H9 (cell line): Measurements from ENCODE around the gene GABRR2. TPM values are rescaled to one million over a fixed set of nuclear protein-coding genes. Genes with fewer than 3 reads are reported as not detected.

Experiments used
- DNase-seq: peaks from one replicate; pipeline ENCODE4 v3.0.0-alpha.2; 2017
- H2AFZ ChIP-seq: one replicate; pipeline ENCODE4 v1.6.1; 2013; ENCODE audit warnings: mild to moderate bottlenecking, low read length, control low read depth, moderate library complexity
- H2AK5ac ChIP-seq: 2 replicates; pipeline ENCODE4 v1.6.1; 2013; ENCODE audit warnings: low read length, control low read depth, mixed read lengths; ENCODE audit not compliant: insufficient read length
- H2BK120ac ChIP-seq: one replicate; pipeline ENCODE4 v1.6.1; 2013; ENCODE audit warnings: low read depth, mild to moderate bottlenecking, low read length, control low read depth, inconsistent platforms; ENCODE audit not compliant: poor library complexity, severe bottlenecking
- H2BK12ac ChIP-seq: 2 replicates; pipeline ENCODE4 v1.6.1; 2013; ENCODE audit warnings: low read length, control low read depth, mixed read lengths, low read depth; ENCODE audit not compliant: insufficient read length
- H2BK15ac ChIP-seq: 2 replicates; pipeline ENCODE4 v1.6.1; 2013; ENCODE audit warnings: low read depth, low read length, control low read depth
- H2BK20ac ChIP-seq: one replicate; pipeline ENCODE4 v1.6.1; 2013; ENCODE audit warnings: low read depth, mild to moderate bottlenecking, low read length, control low read depth, inconsistent platforms; ENCODE audit not compliant: poor library complexity, severe bottlenecking
- H2BK5ac ChIP-seq: 2 replicates; pipeline ENCODE4 v1.6.1; 2013; ENCODE audit warnings: low read length, control low read depth, mixed read lengths; ENCODE audit not compliant: insufficient read length
- H3K14ac ChIP-seq: 2 replicates; pipeline ENCODE4 v1.6.1; 2013; ENCODE audit warnings: low read length, control low read depth; ENCODE audit not compliant: insufficient read depth
- H3K18ac ChIP-seq: 2 replicates; pipeline ENCODE4 v1.6.1; 2013; ENCODE audit warnings: low read depth, mild to moderate bottlenecking, mixed read lengths, low read length, control low read depth; ENCODE audit not compliant: insufficient read length
- H3K23ac ChIP-seq: 2 replicates; pipeline ENCODE4 v1.6.1; 2013; ENCODE audit warnings: low read length, control low read depth, mixed read lengths, low read depth; ENCODE audit not compliant: insufficient read length
- H3K23me2 ChIP-seq: 2 replicates; pipeline ENCODE4 v1.6.1; 2013; ENCODE audit warnings: low read depth, mild to moderate bottlenecking, mixed read lengths, low read length, control low read depth; ENCODE audit not compliant: insufficient read length, poor library complexity, severe bottlenecking
- H3K27ac ChIP-seq: 2 replicates; pipeline ENCODE4 v1.5.1; 2013; ENCODE audit warnings: low read length, control low read depth, mixed read lengths, low read depth; ENCODE audit not compliant: insufficient read length
- H3K27me3 ChIP-seq: 2 replicates; pipeline ENCODE4 v1.6.1; 2013; ENCODE audit warnings: low read length, control low read depth, inconsistent platforms; ENCODE audit not compliant: insufficient read depth
- H3K4ac ChIP-seq: 2 replicates; pipeline ENCODE4 v1.6.1; 2013; ENCODE audit warnings: low read depth, mild to moderate bottlenecking, control low read depth, inconsistent platforms, low read length, moderate library complexity
- H3K4me1 ChIP-seq: 2 replicates; pipeline ENCODE4 v1.6.1; 2013; ENCODE audit warnings: low read length, control low read depth, inconsistent platforms; ENCODE audit not compliant: insufficient read depth
- H3K4me2 ChIP-seq: 2 replicates; pipeline ENCODE4 v1.6.1; 2013; ENCODE audit warnings: low read length, control low read depth, mixed read lengths; ENCODE audit not compliant: insufficient read length, insufficient read depth
- H3K56ac ChIP-seq: 2 replicates; pipeline ENCODE4 v1.6.1; 2013; ENCODE audit warnings: low read depth, mild to moderate bottlenecking, mixed read lengths, low read length, control low read depth; ENCODE audit not compliant: insufficient read length
- H3K79me1 ChIP-seq: 2 replicates; pipeline ENCODE4 v1.6.1; 2013; ENCODE audit warnings: low read depth, mild to moderate bottlenecking, moderate library complexity, low read length, control low read depth, inconsistent platforms; ENCODE audit not compliant: insufficient read depth, poor library complexity, severe bottlenecking
- H3K79me2 ChIP-seq: 2 replicates; pipeline ENCODE4 v1.6.1; 2013; ENCODE audit warnings: low read length, control low read depth, inconsistent platforms; ENCODE audit not compliant: insufficient read depth
- H3K9ac ChIP-seq: 2 replicates; pipeline ENCODE4 v1.6.1; 2013; ENCODE audit warnings: low read length, control low read depth, mixed read lengths; ENCODE audit not compliant: insufficient read length; ENCODE audit errors: extremely low read depth
- H3K9me3 ChIP-seq: one replicate; pipeline ENCODE4 v1.6.1; 2013; ENCODE audit warnings: low read depth, low read length, inconsistent platforms; ENCODE audit not compliant: control insufficient read depth
- H3T11ph ChIP-seq: one replicate; pipeline ENCODE4 v1.6.1; 2013; ENCODE audit warnings: mild to moderate bottlenecking, low read length, control low read depth, inconsistent platforms
- H4K20me1 ChIP-seq: one replicate; pipeline ENCODE4 v1.6.1; 2013; ENCODE audit not compliant: control insufficient read depth, insufficient read length, insufficient read depth
- H4K5ac ChIP-seq: 2 replicates; pipeline ENCODE4 v1.6.1; 2013; ENCODE audit warnings: low read depth, mild to moderate bottlenecking, mixed read lengths, low read length, control low read depth; ENCODE audit not compliant: insufficient read length
- H4K8ac ChIP-seq: replicated peaks from 2 replicates; pipeline ENCODE4 v1.6.1; 2013; ENCODE audit warnings: low read length, control low read depth, mixed read lengths, low read depth; ENCODE audit not compliant: insufficient read length
- H4K91ac ChIP-seq: 2 replicates; pipeline ENCODE4 v1.6.1; 2013; ENCODE audit warnings: low read depth, mild to moderate bottlenecking, moderate library complexity, mixed read lengths, low read length, control low read depth; ENCODE audit not compliant: insufficient read length
- H3K27ac Mint-ChIP-seq, 3 experiments: 2 replicates in 2 of 3; 3 replicates in 1 of 3; pipeline ENCODE4 v1.8.0; 2020 to 2021; ENCODE audit warnings: mixed read lengths in 3 of 3, mild to moderate bottlenecking in 1 of 3, moderate library complexity in 1 of 3
- H3K27me3 Mint-ChIP-seq: 2 replicates; pipeline ENCODE4 v1.8.0; 2021; ENCODE audit warnings: low read depth, mild to moderate bottlenecking, moderate library complexity, mixed read lengths
- H3K36me3 Mint-ChIP-seq, 3 experiments: 2 replicates in 2 of 3; 3 replicates in 1 of 3; pipeline ENCODE4 v1.8.0; 2020 to 2021; ENCODE audit warnings: low read depth in 3 of 3, mixed read lengths in 3 of 3; ENCODE audit not compliant: insufficient read depth in 1 of 3
- H3K4me1 Mint-ChIP-seq, 2 experiments: 2 replicates each; pipeline ENCODE4 v1.8.0; 2020; ENCODE audit warnings: mixed read lengths in 2 of 2
- H3K4me3 Mint-ChIP-seq, 2 experiments: 2 replicates in 1 of 2; 3 replicates in 1 of 2; pipeline ENCODE4 v1.8.0; 2020 to 2021; ENCODE audit warnings: mild to moderate bottlenecking in 2 of 2, mixed read lengths in 2 of 2, moderate library complexity in 1 of 2
- H3K9me3 Mint-ChIP-seq, 2 experiments: 2 replicates in 1 of 2; 3 replicates in 1 of 2; pipeline ENCODE4 v1.8.0; 2020; ENCODE audit warnings: mild to moderate bottlenecking in 2 of 2, mixed read lengths in 2 of 2, moderate library complexity in 1 of 2
- CTCF ChIP-seq: fragments of 200-600 bp; sonication (generic); conservative IDR thresholded peaks from 3 replicates; pipeline ENCODE4 v1.8.0; 2021; ENCODE audit warnings: antibody characterized with exemption, mild to moderate bottlenecking
- WGBS: extraction: QIAGEN DNeasy Blood & Tissue Kit; methylation state at CpG from one replicate; pipeline ENCODE4 v1.1.7; 2013; ENCODE audit warnings: missing lambda C conversion rate, low lambda C conversion rate, mixed read lengths; ENCODE audit not compliant: insufficient read length; ENCODE audit errors: extremely low coverage; 5-methylcytosine and 5-hydroxymethylcytosine counted together
- total RNA-seq: library from RNA; stranded (reverse); gene quantifications from 2 replicates; pipeline ENCODE4 v1.2.1, GENCODE V29; 2021

The GABRR2 gene
- total RNA-seq, 1 experiment from 2014 or later = not detected

GRCh38 chr6:89360415-89360999 lies 45.4 kb upstream of the GABRR2 start:
- no peaks in the 10 kb centered on the region for H3K79me2 ChIP-seq
- Mint-ChIP-seq H3K4me3 (no peak overlapping the region), H3K36me3 (no peaks in the 10 kb centered on the region), H3K4me1 (peaks cover 13% of the 10 kb centered on the region in 2 experiments), H3K27ac (no peak overlapping the region), H3K27me3 (peaks cover 4% of the 10 kb centered on the region), H3K9me3 (no peaks in the 10 kb centered on the region; a peak in 2 of 5 replicates)
- H4K20me1 ChIP-seq = no peaks in the 10 kb centered on the region
- H3K9ac ChIP-seq = no peak overlapping the region
- H3K4ac ChIP-seq = no peak overlapping the region
- no peaks in the 10 kb centered on the region for H3K27me3 ChIP-seq
- no peak overlapping the region for H2BK5ac ChIP-seq
- H4K5ac ChIP-seq = no peak overlapping the region
- H3T11ph ChIP-seq = no peak overlapping the region
- no peak for TF ChIP-seq CTCF
- H4K91ac ChIP-seq = no peak overlapping the region
- DNase-seq = no peak
- H3K18ac ChIP-seq = no peak overlapping the region
- no peak overlapping the region for H2AK5ac ChIP-seq
- no peak overlapping the region for H3K56ac ChIP-seq
- H3K79me1 ChIP-seq = no peaks in the 10 kb centered on the region
- no peak overlapping the region for H3K14ac ChIP-seq
- H3K23ac ChIP-seq = no peak overlapping the region
- H2AFZ ChIP-seq = no peak overlapping the region
- H2BK20ac ChIP-seq = no peak overlapping the region
- no peak overlapping the region for H2BK15ac ChIP-seq
- H2BK12ac ChIP-seq = no peak overlapping the region
- no peak overlapping the region for H2BK120ac ChIP-seq
- H3K27ac ChIP-seq = no peak overlapping the region
- no peak overlapping the region for H3K4me2 ChIP-seq
- no peaks in the 10 kb centered on the region for H3K23me2 ChIP-seq
- no CpG with 5 or more reads among the region's 2 CpGs for WGBS
- no peak overlapping the region for H4K8ac ChIP-seq
- H3K4me1 ChIP-seq = no peaks in the 10 kb centered on the region
- no peaks in the 10 kb centered on the region for H3K9me3 ChIP-seq
